ENCODE results near the gene ZNF699. TPM values are rescaled to one million over a fixed set of nuclear protein-coding genes. Genes with fewer than 3 reads are reported as not detected.

ZNF699 gene
- total and polyA plus RNA-seq, 10 of the 15 experiments (the other 5 are each of a cell fraction or from before 2014, with no cell fraction given) = 0.04 to 2.9 (median 1.7) TPM

Other genes with a start within 250 kb of the ZNF699 start
Only the 7 nearest of the 13 such genes appear.
- gene ZNF317, start 169.4 kb downstream of the ZNF699 start, total RNA-seq (2014; rRNA removed) = 27.0 and 28.4 TPM in 2 replicates
- gene ZNF317, start 169.4 kb downstream of the ZNF699 start, total RNA-seq (2014; rRNA removed; fragmentation: Illumina TruSeq; extraction: Trizol) = 31.4 and 32.3 TPM in 2 replicates
- gene ZNF317, start 169.4 kb downstream of the ZNF699 start, total RNA-seq (2021) = 34.0 and 35.8 TPM in 2 replicates
- 19.1 and 27.6 TPM in 2 replicates for gene ZNF317, start 169.4 kb downstream of the ZNF699 start, polyA plus RNA-seq (2011; rRNA removed)
- 32.4 and 32.9 TPM in 2 replicates for gene ZNF317, start 169.4 kb downstream of the ZNF699 start, polyA plus RNA-seq (2014; fragmentation: Illumina TruSeq; extraction: Trizol)
- 10 to 100 TPM; 25.0 to 37.5 TPM for gene ZNF317, start 169.4 kb downstream of the ZNF699 start, polyA plus RNA-seq (2014; fragmentation: Nextera tagmentation; extraction: Ambion mirVana)
- 18.5 and 22.7 TPM in 2 replicates for gene ZNF317, start 169.4 kb downstream of the ZNF699 start, polyA plus RNA-seq (2014; rRNA removed)
- gene ZNF317, start 169.4 kb downstream of the ZNF699 start, polyA plus RNA-seq (2016; fragmentation: Nextera tagmentation; extraction: Ambion mirVana) = 10 to 100 TPM; 37.1 to 39.4 TPM
- gene OR7D2, start 130.9 kb downstream of the ZNF699 start, total RNA-seq (2014; rRNA removed) = 0.05 TPM in 1 of 2 replicates, not detected in the other
- not detected in 2 replicates for gene OR7D2, start 130.9 kb downstream of the ZNF699 start, total RNA-seq (2014; rRNA removed; fragmentation: Illumina TruSeq; extraction: Trizol)
- not detected in 2 replicates for gene OR7D2, start 130.9 kb downstream of the ZNF699 start, total RNA-seq (2021)
- 0.04 and 0.09 TPM in 2 replicates for gene OR7D2, start 130.9 kb downstream of the ZNF699 start, polyA plus RNA-seq (2011; rRNA removed)
- gene OR7D2, start 130.9 kb downstream of the ZNF699 start, polyA plus RNA-seq (2014; fragmentation: Illumina TruSeq; extraction: Trizol) = not detected in 2 replicates
- gene OR7D2, start 130.9 kb downstream of the ZNF699 start, polyA plus RNA-seq (2014; fragmentation: Nextera tagmentation; extraction: Ambion mirVana) = not detected
- gene OR7D2, start 130.9 kb downstream of the ZNF699 start, polyA plus RNA-seq (2014; rRNA removed) = not detected in 2 replicates
- not detected for gene OR7D2, start 130.9 kb downstream of the ZNF699 start, polyA plus RNA-seq (2016; fragmentation: Nextera tagmentation; extraction: Ambion mirVana)
- gene OR7D4, start 90.2 kb downstream of the ZNF699 start, total RNA-seq (2014; rRNA removed) = not detected in 2 replicates
- gene OR7D4, start 90.2 kb downstream of the ZNF699 start, total RNA-seq (2014; rRNA removed; fragmentation: Illumina TruSeq; extraction: Trizol) = not detected in 2 replicates
- gene OR7D4, start 90.2 kb downstream of the ZNF699 start, total RNA-seq (2021) = not detected in 2 replicates
- not detected in 2 replicates for gene OR7D4, start 90.2 kb downstream of the ZNF699 start, polyA plus RNA-seq (2011; rRNA removed)
- not detected in 2 replicates for gene OR7D4, start 90.2 kb downstream of the ZNF699 start, polyA plus RNA-seq (2014; fragmentation: Illumina TruSeq; extraction: Trizol)
- not detected for gene OR7D4, start 90.2 kb downstream of the ZNF699 start, polyA plus RNA-seq (2014; fragmentation: Nextera tagmentation; extraction: Ambion mirVana)
- not detected in 2 replicates for gene OR7D4, start 90.2 kb downstream of the ZNF699 start, polyA plus RNA-seq (2014; rRNA removed)
- gene OR7D4, start 90.2 kb downstream of the ZNF699 start, polyA plus RNA-seq (2016; fragmentation: Nextera tagmentation; extraction: Ambion mirVana) = not detected
- not detected in 2 replicates for gene OR7E24, start 58.9 kb downstream of the ZNF699 start, total RNA-seq (2014; rRNA removed)
- not detected in 2 replicates for gene OR7E24, start 58.9 kb downstream of the ZNF699 start, total RNA-seq (2014; rRNA removed; fragmentation: Illumina TruSeq; extraction: Trizol)
- gene OR7E24, start 58.9 kb downstream of the ZNF699 start, total RNA-seq (2021) = not detected in 2 replicates
- not detected in 2 replicates for gene OR7E24, start 58.9 kb downstream of the ZNF699 start, polyA plus RNA-seq (2011; rRNA removed)
- gene OR7E24, start 58.9 kb downstream of the ZNF699 start, polyA plus RNA-seq (2014; fragmentation: Illumina TruSeq; extraction: Trizol) = not detected in 2 replicates
- gene OR7E24, start 58.9 kb downstream of the ZNF699 start, polyA plus RNA-seq (2014; fragmentation: Nextera tagmentation; extraction: Ambion mirVana) = not detected
- not detected in 2 replicates for gene OR7E24, start 58.9 kb downstream of the ZNF699 start, polyA plus RNA-seq (2014; rRNA removed)
- gene OR7E24, start 58.9 kb downstream of the ZNF699 start, polyA plus RNA-seq (2016; fragmentation: Nextera tagmentation; extraction: Ambion mirVana) = not detected
- 4.4 and 8.1 TPM in 2 replicates for gene ZNF559, start 14.3 kb upstream of the ZNF699 start, total RNA-seq (2014; rRNA removed)
- 10.4 and 12.4 TPM in 2 replicates for gene ZNF559, start 14.3 kb upstream of the ZNF699 start, total RNA-seq (2014; rRNA removed; fragmentation: Illumina TruSeq; extraction: Trizol)
- gene ZNF559, start 14.3 kb upstream of the ZNF699 start, total RNA-seq (2021) = 7.6 and 9.2 TPM in 2 replicates
- 13.8 and 23.6 TPM in 2 replicates for gene ZNF559, start 14.3 kb upstream of the ZNF699 start, polyA plus RNA-seq (2011; rRNA removed)
- 8.2 and 12.0 TPM in 2 replicates for gene ZNF559, start 14.3 kb upstream of the ZNF699 start, polyA plus RNA-seq (2014; fragmentation: Illumina TruSeq; extraction: Trizol)
- 10 to 100 TPM in 1 of 2 experiments, 1 to 10 TPM in 1; 6.1 to 10.2 TPM for gene ZNF559, start 14.3 kb upstream of the ZNF699 start, polyA plus RNA-seq (2014; fragmentation: Nextera tagmentation; extraction: Ambion mirVana)
- 6.2 and 8.2 TPM in 2 replicates for gene ZNF559, start 14.3 kb upstream of the ZNF699 start, polyA plus RNA-seq (2014; rRNA removed)
- 10 to 100 TPM in 1 of 2 experiments, 1 to 10 TPM in 1; 9.4 to 12.2 TPM for gene ZNF559, start 14.3 kb upstream of the ZNF699 start, polyA plus RNA-seq (2016; fragmentation: Nextera tagmentation; extraction: Ambion mirVana)
- 0.17 and 0.33 TPM in 2 replicates for gene ZNF177, start 53.2 kb upstream of the ZNF699 start, total RNA-seq (2014; rRNA removed)
- 0.37 TPM in 1 of 2 replicates, not detected in the other for gene ZNF177, start 53.2 kb upstream of the ZNF699 start, total RNA-seq (2014; rRNA removed; fragmentation: Illumina TruSeq; extraction: Trizol)
- 0.21 and 0.23 TPM in 2 replicates for gene ZNF177, start 53.2 kb upstream of the ZNF699 start, total RNA-seq (2021)
- gene ZNF177, start 53.2 kb upstream of the ZNF699 start, polyA plus RNA-seq (2011; rRNA removed) = 0.98 and 1.1 TPM in 2 replicates
- 0.33 and 0.51 TPM in 2 replicates for gene ZNF177, start 53.2 kb upstream of the ZNF699 start, polyA plus RNA-seq (2014; fragmentation: Illumina TruSeq; extraction: Trizol)
- under 1 TPM; 0.05 to 0.24 TPM for gene ZNF177, start 53.2 kb upstream of the ZNF699 start, polyA plus RNA-seq (2014; fragmentation: Nextera tagmentation; extraction: Ambion mirVana)
- 0.31 and 1.2 TPM in 2 replicates for gene ZNF177, start 53.2 kb upstream of the ZNF699 start, polyA plus RNA-seq (2014; rRNA removed)
- gene ZNF177, start 53.2 kb upstream of the ZNF699 start, polyA plus RNA-seq (2016; fragmentation: Nextera tagmentation; extraction: Ambion mirVana) = under 1 TPM; 0.54 to 0.69 TPM
- 25.0 and 30.5 TPM in 2 replicates for gene ZNF266, start 125.7 kb upstream of the ZNF699 start, total RNA-seq (2014; rRNA removed)
- 25.0 and 27.3 TPM in 2 replicates for gene ZNF266, start 125.7 kb upstream of the ZNF699 start, total RNA-seq (2014; rRNA removed; fragmentation: Illumina TruSeq; extraction: Trizol)
- 29.9 and 30.9 TPM in 2 replicates for gene ZNF266, start 125.7 kb upstream of the ZNF699 start, total RNA-seq (2021)
- gene ZNF266, start 125.7 kb upstream of the ZNF699 start, polyA plus RNA-seq (2011; rRNA removed) = 67.7 and 89.1 TPM in 2 replicates
- 34.4 and 48.2 TPM in 2 replicates for gene ZNF266, start 125.7 kb upstream of the ZNF699 start, polyA plus RNA-seq (2014; fragmentation: Illumina TruSeq; extraction: Trizol)
- gene ZNF266, start 125.7 kb upstream of the ZNF699 start, polyA plus RNA-seq (2014; fragmentation: Nextera tagmentation; extraction: Ambion mirVana) = 10 to 100 TPM in 1 of 2 experiments, 1 to 10 TPM in 1; 7.7 to 11.8 TPM
- gene ZNF266, start 125.7 kb upstream of the ZNF699 start, polyA plus RNA-seq (2014; rRNA removed) = 32.8 and 40.2 TPM in 2 replicates
- 10 to 100 TPM; 15.2 to 15.8 TPM for gene ZNF266, start 125.7 kb upstream of the ZNF699 start, polyA plus RNA-seq (2016; fragmentation: Nextera tagmentation; extraction: Ambion mirVana)